AG09309 (cell line): ENCODE data around the gene NADK.
"Not testable (repeated sequence)": the region's sequence is repeated elsewhere in the genome, so short reads cannot be mapped to it uniquely, and the experiment has no call there.

Experiments
- DNase-seq: peaks from one replicate; pipeline ENCODE4 v3.0.0-alpha.2; 2010; ENCODE audit warnings: low read depth
- H3K4me3 ChIP-seq: 2 replicates; pipeline ENCODE4 v1.5.1; 2011; ENCODE audit warnings: mild to moderate bottlenecking, low read depth, low read length, moderate library complexity; ENCODE audit not compliant: control insufficient read depth
- TF ChIP-seq, protein P1 (sequence below): IDR thresholded peaks from 2 replicates; pipeline ENCODE4 v1.5.1; 2011; ENCODE audit warnings: mild to moderate bottlenecking, low read depth, low read length, inconsistent platforms; ENCODE audit not compliant: insufficient read depth, control insufficient read depth; ENCODE audit errors: missing control alignments

Gene NADK

GRCh38 chr1:1738799-1739337 is 39.4 kb downstream of the NADK start:
- not testable (repeated sequence) for DNase-seq, H3K4me3 ChIP-seq

GRCh38 chr1:1737675-1738590 is 40.3 kb downstream of the NADK start:
- H3K4me3 ChIP-seq, DNase-seq: not testable (repeated sequence)

DNA sequence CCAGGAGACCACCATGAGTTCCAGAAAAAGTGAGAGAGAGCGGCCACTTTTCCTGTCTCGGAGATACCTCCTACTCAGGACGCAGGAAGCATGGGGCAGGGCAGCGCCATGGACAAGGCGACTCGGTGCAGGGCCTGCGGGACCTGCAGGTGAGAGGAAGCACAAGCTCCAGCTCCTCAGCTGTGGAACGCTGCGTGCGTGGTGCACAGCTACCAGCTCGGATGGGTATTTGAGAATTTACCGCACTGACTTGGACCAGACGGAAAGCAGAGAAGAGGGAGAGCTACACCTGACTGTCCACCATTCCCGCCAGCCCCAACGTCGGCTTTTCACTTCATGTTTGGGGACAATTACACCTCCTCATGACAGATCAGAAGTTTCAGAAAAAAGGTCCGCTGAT is 45.9 kb downstream of the NADK start:
- DNase-seq, result no peak
- TF ChIP-seq, protein P1, sequence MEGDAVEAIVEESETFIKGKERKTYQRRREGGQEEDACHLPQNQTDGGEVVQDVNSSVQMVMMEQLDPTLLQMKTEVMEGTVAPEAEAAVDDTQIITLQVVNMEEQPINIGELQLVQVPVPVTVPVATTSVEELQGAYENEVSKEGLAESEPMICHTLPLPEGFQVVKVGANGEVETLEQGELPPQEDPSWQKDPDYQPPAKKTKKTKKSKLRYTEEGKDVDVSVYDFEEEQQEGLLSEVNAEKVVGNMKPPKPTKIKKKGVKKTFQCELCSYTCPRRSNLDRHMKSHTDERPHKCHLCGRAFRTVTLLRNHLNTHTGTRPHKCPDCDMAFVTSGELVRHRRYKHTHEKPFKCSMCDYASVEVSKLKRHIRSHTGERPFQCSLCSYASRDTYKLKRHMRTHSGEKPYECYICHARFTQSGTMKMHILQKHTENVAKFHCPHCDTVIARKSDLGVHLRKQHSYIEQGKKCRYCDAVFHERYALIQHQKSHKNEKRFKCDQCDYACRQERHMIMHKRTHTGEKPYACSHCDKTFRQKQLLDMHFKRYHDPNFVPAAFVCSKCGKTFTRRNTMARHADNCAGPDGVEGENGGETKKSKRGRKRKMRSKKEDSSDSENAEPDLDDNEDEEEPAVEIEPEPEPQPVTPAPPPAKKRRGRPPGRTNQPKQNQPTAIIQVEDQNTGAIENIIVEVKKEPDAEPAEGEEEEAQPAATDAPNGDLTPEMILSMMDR, result no peak

DNA sequence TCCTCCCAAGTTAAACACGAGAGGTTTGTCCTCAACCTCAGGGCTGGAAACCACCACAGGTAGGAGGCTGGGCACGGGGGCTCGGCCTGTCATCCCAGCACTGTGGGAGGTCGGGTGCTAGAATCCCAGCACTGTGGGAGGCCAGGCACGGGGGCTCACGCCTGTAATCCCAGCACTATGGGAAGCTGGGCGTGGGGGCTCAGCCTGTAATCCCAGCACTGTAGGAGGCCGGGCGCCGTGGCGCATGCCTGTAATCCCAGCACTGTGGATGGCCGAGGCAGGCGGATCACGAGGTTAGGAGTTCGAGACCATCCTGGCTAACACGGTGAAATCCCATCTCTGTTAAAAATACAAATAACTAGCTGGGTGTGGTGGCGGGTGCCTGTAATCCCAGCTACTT is 47.4 kb downstream of the NADK start:
- H3K4me3 ChIP-seq, result no peak overlapping the region
- no peak for DNase-seq
- TF ChIP-seq, protein P1, result no peak

More for the DNA sequence above, 45.9 kb downstream of the NADK start:
- H3K4me3 ChIP-seq, result no peak overlapping the region

DNA sequence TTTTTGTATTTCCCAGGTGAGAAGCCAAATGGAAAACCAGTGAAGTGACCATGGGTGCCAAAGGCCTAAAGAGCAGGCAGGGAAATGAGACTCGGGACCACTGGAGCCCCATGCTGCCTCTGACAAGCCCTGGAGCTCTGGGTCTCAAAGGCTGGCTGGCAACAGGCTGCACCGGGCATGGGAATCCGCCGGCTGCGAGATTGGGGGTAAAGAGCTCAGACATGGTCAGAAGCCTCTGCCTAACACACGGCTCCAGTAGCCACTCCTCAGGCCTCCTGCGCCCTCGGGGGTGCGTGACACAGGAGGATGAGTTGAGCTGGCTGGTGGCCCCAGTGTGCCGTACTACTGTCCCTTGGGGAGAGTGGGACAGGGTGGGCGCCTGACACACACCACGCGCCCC is 48.0 kb downstream of the NADK start:
- not testable (repeated sequence) for H3K4me3 ChIP-seq, DNase-seq

- H3K4me3 ChIP-seq, DNase-seq: not testable (repeated sequence)
These were observed 49.0 kb downstream of the NADK start for GRCh38 chr1:1729116-1729816.

DNA sequence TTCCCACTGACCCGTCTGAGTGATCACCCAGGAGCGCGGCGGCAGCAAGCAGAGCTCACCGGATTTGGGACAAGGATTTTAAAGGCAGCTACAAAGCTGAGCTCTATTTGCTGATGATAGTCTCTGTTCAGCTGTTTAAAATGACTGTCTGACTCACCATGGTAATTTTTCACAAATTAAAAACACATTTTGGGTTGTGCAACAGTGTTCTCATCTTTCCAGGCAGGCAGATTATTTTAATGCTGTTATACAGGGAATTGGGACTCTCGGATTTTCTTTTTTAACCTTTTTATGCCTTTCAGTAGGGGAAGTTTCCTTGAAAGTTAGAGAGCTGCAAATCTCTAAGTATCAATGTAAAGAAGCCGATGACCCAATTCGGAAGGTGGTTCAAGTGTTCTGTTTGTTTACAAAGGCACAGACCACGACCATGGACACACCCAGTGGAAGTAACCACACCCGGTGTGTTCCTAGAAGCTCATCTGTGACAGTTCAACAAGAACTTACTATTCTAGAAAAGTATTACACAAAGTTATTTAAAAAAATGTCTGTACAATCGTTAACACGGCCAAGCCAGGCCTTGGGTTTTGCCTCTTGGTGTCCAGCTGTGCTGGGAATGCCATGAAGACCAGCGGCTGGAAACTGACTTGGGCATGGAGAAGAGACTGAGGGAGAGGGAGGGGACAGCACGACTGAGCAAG is 49.8 kb downstream of the NADK start:
- peak; percentile 28 for DNase-seq
- H3K4me3 ChIP-seq, result not testable (repeated sequence)

DNA sequence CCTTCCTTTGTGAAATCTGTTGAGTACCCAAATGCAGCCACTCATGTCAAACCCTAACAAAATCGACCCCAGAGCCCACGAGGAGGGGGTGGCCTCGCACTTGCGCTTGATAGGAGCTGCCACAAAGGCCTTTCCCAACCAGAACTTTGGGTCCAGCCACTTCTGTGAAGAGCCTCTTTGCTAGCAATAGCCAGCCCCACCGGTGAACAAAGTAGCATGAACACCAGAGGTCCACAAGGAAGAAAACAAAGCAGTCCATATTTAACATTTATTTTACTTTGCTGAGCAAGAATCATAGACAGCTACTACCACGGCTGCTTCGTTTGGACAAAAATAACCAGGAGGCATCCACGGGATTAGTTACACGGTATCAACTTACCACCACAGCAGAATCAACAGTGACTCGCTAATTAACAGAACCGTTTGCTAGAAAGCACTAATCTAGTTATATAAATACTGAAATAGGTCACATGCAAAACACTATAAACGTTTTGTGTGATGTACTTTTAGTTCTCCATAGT is 51.1 kb downstream of the NADK start:
- H3K4me3 ChIP-seq, DNase-seq: not testable (repeated sequence)

DNA sequence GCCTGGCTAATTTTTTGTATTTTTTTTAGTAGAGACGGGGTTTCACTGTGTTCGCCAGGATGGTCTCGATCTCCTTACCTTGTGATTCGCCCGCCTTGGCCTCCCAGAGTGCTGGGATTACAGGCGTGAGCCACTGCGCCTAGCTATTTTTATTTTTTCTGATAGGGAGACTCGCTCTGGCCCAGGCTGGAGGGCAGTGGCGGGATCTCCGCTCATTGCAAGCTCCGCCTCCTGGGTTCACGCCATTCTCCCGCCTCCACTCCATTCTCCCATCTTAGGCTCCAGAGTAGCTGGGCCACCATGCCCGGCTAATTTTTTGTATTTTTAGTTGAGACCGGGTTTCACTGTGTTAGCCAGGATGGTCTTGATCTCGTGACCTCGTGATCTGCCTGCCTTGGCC is 52.2 kb downstream of the NADK start:
- not testable (repeated sequence) for H3K4me3 ChIP-seq

DNA sequence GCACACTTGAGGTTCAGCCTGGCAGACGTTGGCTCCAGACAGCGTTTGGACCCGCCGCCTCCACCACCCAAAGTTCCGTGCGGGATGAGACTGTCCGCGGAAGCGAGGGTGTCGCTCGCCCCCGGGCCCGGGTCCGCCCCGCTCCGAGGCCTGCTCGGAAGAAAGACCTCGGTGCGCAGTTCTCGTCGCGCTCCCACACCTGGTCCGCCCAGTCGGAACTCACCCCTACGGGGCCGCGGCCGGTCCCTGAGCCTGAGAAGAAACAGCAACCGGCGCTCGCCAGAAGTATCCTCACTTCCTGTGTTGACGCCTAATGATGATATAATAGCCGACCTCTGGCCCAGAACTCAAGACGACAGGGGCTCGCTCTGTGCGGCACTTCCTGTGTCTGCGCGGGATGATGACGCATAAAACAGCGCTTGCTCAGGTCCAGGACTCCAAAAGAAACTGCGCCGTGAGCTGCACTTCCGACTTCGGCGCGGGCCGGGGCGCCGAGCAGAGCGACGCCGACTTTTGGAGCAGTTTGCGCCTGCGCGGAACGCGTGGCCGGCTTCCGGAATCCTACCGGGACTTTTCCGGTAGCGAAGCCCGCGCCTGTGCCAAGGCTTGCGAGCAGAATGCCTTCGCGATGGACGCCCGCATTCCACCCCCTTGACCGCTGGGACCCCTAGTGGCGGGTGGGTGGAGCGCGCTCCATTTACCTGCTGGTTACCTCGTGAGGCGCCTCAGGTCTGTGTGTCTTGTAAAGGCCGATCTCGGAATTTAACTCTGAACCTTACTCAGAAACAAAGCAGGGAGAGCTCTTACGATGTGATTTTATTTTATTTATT is 54.0 kb downstream of the NADK start, which contains the start of gene CDK11A:
CDK11A (minus strand) TSS at position 323 of the 830 bp plus-strand sequence. CDS start 1,539 bp downstream, outside the sequence.
- peak within 1 kb of the TSS; percentile 59 for H3K4me3 ChIP-seq
- peak; percentile 96 for DNase-seq
- TF ChIP-seq, protein P1, result peak; percentile 14

More for the DNA sequence above, 52.2 kb downstream of the NADK start:
- DNase-seq, result not testable (repeated sequence)
